ENCODE data around the gene VSIG10.

Gene VSIG10

GRCh38 chr12:118042091-118042490 lies 61.7 kb downstream of the VSIG10 start:
- H3K4me3 ChIP-seq (replicated peaks; ENCODE audit: insufficient read depth, low read length): no peak overlapping the region
- H3K27me3 ChIP-seq (ENCODE audit: insufficient read depth, poor library complexity, severe bottlenecking): no peaks in the 10 kb centered on the region
- H3K27ac ChIP-seq (replicated peaks): no peak overlapping the region
- no peak for TF ChIP-seq SPI1 (IDR thresholded peaks at IDR 0.05; ENCODE audit: borderline replicate concordance, low read depth)
- DNase-seq (ENCODE audit: low read depth in 1 of 2, low spot score in 1 of 2): no peak

GRCh38 chr12:118038137-118038536 lies 65.7 kb downstream of the VSIG10 start:
- TF ChIP-seq SPI1 (IDR thresholded peaks at IDR 0.05; ENCODE audit: borderline replicate concordance, low read depth) (no peak), POLR2AphosphoS5 (IDR thresholded peaks at IDR 0.05; ENCODE audit: low read depth) (no peak), CTCF (IDR thresholded peaks at IDR 0.05; ENCODE audit: insufficient read depth, low read length) (no peak), REST (IDR thresholded peaks at IDR 0.05; ENCODE audit: insufficient replicate concordance, low read depth) (no peak), GABPA (IDR thresholded peaks at IDR 0.05; ENCODE audit: low read depth) (no peak)
- DNase-seq (ENCODE audit: low read depth in 1 of 2, low spot score in 1 of 2): no peak
- Histone ChIP-seq H3K27ac (replicated peaks) (no peak overlapping the region), H3K4me3 (replicated peaks; ENCODE audit: insufficient read depth, low read length) (no peak overlapping the region), H3K27me3 (ENCODE audit: insufficient read depth, poor library complexity, severe bottlenecking) (no peaks in the 10 kb centered on the region)

GRCh38 chr12:118036672-118037411 lies 67.0 kb downstream of the VSIG10 start:
- TF ChIP-seq REST (IDR thresholded peaks at IDR 0.05; ENCODE audit: insufficient replicate concordance, low read depth) (no peak), POLR2AphosphoS5 (IDR thresholded peaks at IDR 0.05; ENCODE audit: low read depth) (no peak)
- Histone ChIP-seq H3K4me3 (replicated peaks; ENCODE audit: insufficient read depth, low read length) (no peak overlapping the region), H3K27ac (replicated peaks) (no peak overlapping the region), H3K27me3 (ENCODE audit: insufficient read depth, poor library complexity, severe bottlenecking) (no peaks in the 10 kb centered on the region)
- no peak for DNase-seq (ENCODE audit: low read depth in 1 of 2, low spot score in 1 of 2)

GRCh38 chr12:118035190-118036041 lies 68.4 kb downstream of the VSIG10 start:
- no peak for TF ChIP-seq GABPA (IDR thresholded peaks at IDR 0.05; ENCODE audit: low read depth)
- TF ChIP-seq POLR2AphosphoS5 (IDR thresholded peaks at IDR 0.05; ENCODE audit: low read depth): no peak
- no peak for TF ChIP-seq CTCF (IDR thresholded peaks at IDR 0.05; ENCODE audit: insufficient read depth, low read length)
- TF ChIP-seq REST (IDR thresholded peaks at IDR 0.05; ENCODE audit: insufficient replicate concordance, low read depth): no peak
- no peak for TF ChIP-seq SPI1 (IDR thresholded peaks at IDR 0.05; ENCODE audit: borderline replicate concordance, low read depth)
- Histone ChIP-seq H3K27ac (replicated peaks) (no peak overlapping the region), H3K27me3 (ENCODE audit: insufficient read depth, poor library complexity, severe bottlenecking) (no peaks in the 10 kb centered on the region), H3K4me3 (replicated peaks; ENCODE audit: insufficient read depth, low read length) (no peak overlapping the region)
- DNase-seq (ENCODE audit: low read depth in 1 of 2, low spot score in 1 of 2): no peak

All from HL-60 (cell line).